Sigmoid colon (tissue), 7 donors: ENCODE data around the gene ADAMTS17. TPM values are rescaled to one million over a fixed set of nuclear protein-coding genes. Genes with fewer than 3 reads are reported as not detected.

Source experiments
- DNase-seq: peaks from one replicate; pipeline ENCODE4 v3.0.0-alpha.2; 2019
- H3K27ac ChIP-seq, 4 donors: fragments of 200-600 bp; sonication (generic); one replicate each; pipeline ENCODE4 v1.5.1; 2016 to 2019; ENCODE audit warnings: mild to moderate bottlenecking in 1 of 4
- H3K27me3 ChIP-seq, 3 donors: fragments of 200-600 bp; sonication (generic); one replicate each; pipeline ENCODE4 v1.5.1; 2019; ENCODE audit warnings: mild to moderate bottlenecking in 1 of 3
- H3K36me3 ChIP-seq, 4 donors: fragments of 200-600 bp; sonication (generic); one replicate each; pipeline ENCODE4 v1.5.1; 2016 to 2019
- H3K4me1 ChIP-seq, 4 donors: fragments of 200-600 bp; sonication (generic); one replicate each; pipeline ENCODE4 v1.5.1; 2017 to 2019
- H3K4me3 ChIP-seq, 4 donors: fragments of 200-600 bp; sonication (generic); one replicate each; pipeline ENCODE4 v1.5.1; 2017 to 2019; ENCODE audit warnings: mild to moderate bottlenecking in 2 of 4, moderate library complexity in 1 of 4
- H3K9me3 ChIP-seq, 4 donors: fragments of 200-600 bp in 3 of 4; sonication (generic) in 3 of 4; one replicate each; pipeline versions ENCODE4 v1.5.1 to v1.6.1; 2013 to 2019
- CTCF ChIP-seq, 4 experiments: fragments of 450-650 bp in 3 of 4; fragments of 200-600 bp in 1 of 4; IDR thresholded peaks; one replicate each; pipeline ENCODE4 v1.5.1; 2016 to 2019; ENCODE audit warnings: antibody characterized with exemption in 4 of 4, mild to moderate bottlenecking in 3 of 4, moderate library complexity in 2 of 4
- EP300 ChIP-seq, 4 donors: sonication (generic); formaldehyde crosslinking; IDR thresholded peaks; one replicate each; pipeline ENCODE4 v1.6.1; 2017; ENCODE audit warnings: antibody characterized with exemption in 4 of 4
- POLR2A ChIP-seq, 2 donors: fragments of 450-650 bp; IDR thresholded peaks; one replicate each; pipeline ENCODE4 v1.6.1; 2016; ENCODE audit warnings: antibody characterized with exemption in 2 of 2, mild to moderate bottlenecking in 2 of 2, moderate library complexity in 2 of 2
- POLR2AphosphoS5 ChIP-seq, 4 donors: sonication (generic); formaldehyde crosslinking; IDR thresholded peaks; one replicate each; pipeline ENCODE4 v1.6.1; 2017; ENCODE audit warnings: antibody characterized with exemption in 4 of 4
- WGBS, 2 donors: extraction: QIAGEN DNeasy Blood & Tissue Kit; methylation state at CpG; one replicate each; pipeline ENCODE4 v1.1.7; 2013; 5-methylcytosine and 5-hydroxymethylcytosine counted together
- intact Hi-C: fragments of 100-400 bp; cut with DNase I; formaldehyde crosslinking; loops from one replicate; pipeline ENCODE4 v1.15.1; 2023
- polyA plus RNA-seq, 3 donors: library from polyadenylated mRNA; stranded (reverse); fragments of 200-250 nt; gene quantifications; one replicate each; pipeline ENCODE4 v1.2.3, GENCODE V29; 2013
- total RNA-seq, 4 donors: library from RNA; depleted of rRNA; stranded (reverse); fragments of >200 nt; gene quantifications; one replicate each; pipeline ENCODE4 v1.1.0, GENCODE V29; 2016
- donor health status: healthy with polysubstance abuse.
- donor health status: Bipolar disorder and iron deficiency.
- donor health status: healthy.

Gene ADAMTS17
- total and polyA plus RNA-seq, 7 donors = 0.46 to 3.6 (median 1.2) TPM

- Histone ChIP-seq H3K4me3 (no peak overlapping the region), H3K36me3 (no peaks in the 10 kb centered on the region), H3K27me3 (peaks cover 5 to 9% (median 8%) of the 10 kb centered on the region in 3 donors), H3K9me3 (no peaks in the 10 kb centered on the region), H3K27ac (no peak overlapping the region), H3K4me1 (peaks cover 0 to 19% (median 8%) of the 10 kb centered on the region in 4 donors)
- 77 to 80% methylated on average over 6 of the region's 6 CpGs for WGBS, 2 donors
- DNase-seq = no peak
- intact Hi-C loops = loop anchor here (10.0 kb wide), 1 partner anchor 161 kb away; no protein-coding TSS in a partner anchor
- no peak for TF ChIP-seq POLR2AphosphoS5 (IDR thresholded peaks at IDR 0.05)
- no peak for TF ChIP-seq POLR2A (IDR thresholded peaks at IDR 0.05)
- TF ChIP-seq CTCF (IDR thresholded peaks at IDR 0.05) = no peak
- no peak for TF ChIP-seq EP300 (IDR thresholded peaks at IDR 0.05)
These were observed 5.7 kb downstream of the ADAMTS17 start for GRCh38 chr15:100336061-100336460.

- H3K27ac ChIP-seq = no peak overlapping the region
- 41 to 71% methylated on average over 9 of the region's 9 CpGs for WGBS, 2 donors
- intact Hi-C loops = loop anchor here (10.0 kb wide), 1 partner anchor 161 kb away; no protein-coding TSS in a partner anchor
- TF ChIP-seq CTCF (IDR thresholded peaks at IDR 0.05) = no peak
- no peak for TF ChIP-seq POLR2AphosphoS5 (IDR thresholded peaks at IDR 0.05)
- TF ChIP-seq POLR2A (IDR thresholded peaks at IDR 0.05) = no peak
- TF ChIP-seq EP300 (IDR thresholded peaks at IDR 0.05) = no peak
- peaks cover 0 to 14% (median 3%) of the 10 kb centered on the region in 4 donors for H3K4me1 ChIP-seq
- H3K27me3 ChIP-seq = peaks cover 0 to 4% (median 3%) of the 10 kb centered on the region in 3 donors
- no peaks in the 10 kb centered on the region for H3K9me3 ChIP-seq
- no peaks in the 10 kb centered on the region for H3K36me3 ChIP-seq
- H3K4me3 ChIP-seq = no peak overlapping the region
- DNase-seq = no peak
These were observed 6.3 kb downstream of the ADAMTS17 start for GRCh38 chr15:100335335-100335999.

GRCh38 chr15:100334905-100335304, 6.9 kb downstream of the ADAMTS17 start:
- no peaks in the 10 kb centered on the region for H3K27me3 ChIP-seq
- peaks cover 0 to 9% (median 2%) of the 10 kb centered on the region in 4 donors for H3K4me1 ChIP-seq
- WGBS, 2 donors = 59 to 77% methylated on average over 11 of the region's 11 CpGs
- H3K9me3 ChIP-seq = no peaks in the 10 kb centered on the region
- TF ChIP-seq EP300 (IDR thresholded peaks at IDR 0.05) (no peak), POLR2AphosphoS5 (IDR thresholded peaks at IDR 0.05) (no peak), CTCF (IDR thresholded peaks at IDR 0.05) (no peak), POLR2A (IDR thresholded peaks at IDR 0.05) (no peak)
- H3K27ac ChIP-seq = no peak overlapping the region
- DNase-seq = no peak
- H3K4me3 ChIP-seq = no peak overlapping the region
- H3K36me3 ChIP-seq = no peaks in the 10 kb centered on the region
- intact Hi-C loops = loop anchor here (10.0 kb wide), 1 partner anchor 160 kb away; no protein-coding TSS in a partner anchor

GRCh38 chr15:100334456-100334855, 7.3 kb downstream of the ADAMTS17 start:
- DNase-seq = no peak
- Histone ChIP-seq H3K36me3 (no peaks in the 10 kb centered on the region), H3K27me3 (no peaks in the 10 kb centered on the region), H3K4me1 (peaks cover 0 to 9% (median 2%) of the 10 kb centered on the region in 4 donors), H3K27ac (no peak overlapping the region), H3K9me3 (no peaks in the 10 kb centered on the region), H3K4me3 (no peak overlapping the region)
- intact Hi-C loops = loop anchor here (10.0 kb wide), 1 partner anchor 160 kb away; no protein-coding TSS in a partner anchor
- no peak for TF ChIP-seq POLR2AphosphoS5 (IDR thresholded peaks at IDR 0.05)
- no peak for TF ChIP-seq CTCF (IDR thresholded peaks at IDR 0.05)
- no peak for TF ChIP-seq POLR2A (IDR thresholded peaks at IDR 0.05)
- TF ChIP-seq EP300 (IDR thresholded peaks at IDR 0.05) = no peak
- WGBS, 2 donors = 88 to 95% methylated on average over 19 of the region's 19 CpGs
